GM21786 (cell line): ENCODE results near the gene KCNJ4.
"Not testable (repeated sequence)": the region's sequence is repeated elsewhere in the genome, so short reads cannot be mapped to it uniquely, and the experiment has no call there.

ENCODE experiments used
- ATAC-seq: cut with Tn5 transposase; IDR thresholded peaks from one replicate; pipeline ENCODE4 v1.9.1; 2021; ENCODE audit not compliant: unreplicated experiment

KCNJ4 gene

DNA sequence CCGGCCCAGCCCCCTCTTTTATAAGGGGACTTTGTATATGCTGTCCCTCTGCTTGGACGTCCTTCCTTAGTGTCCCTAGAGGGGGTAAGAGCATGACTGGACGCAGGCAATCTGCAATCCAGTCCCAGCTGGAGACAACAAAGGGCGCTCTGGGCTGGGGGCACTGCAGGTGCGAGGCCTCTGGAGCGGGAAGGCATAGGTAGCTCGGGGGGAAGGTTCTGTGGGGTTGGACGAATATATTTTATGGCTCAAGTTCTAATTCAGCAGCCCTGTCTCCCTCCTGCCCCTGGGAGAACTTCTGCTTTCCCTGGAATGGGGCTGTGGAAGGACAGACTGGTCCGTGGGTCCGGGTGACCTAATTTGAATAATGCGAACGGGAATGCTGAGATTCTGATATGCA lies 40.0 kb downstream of the KCNJ4 start:
- no peak for ATAC-seq

DNA sequence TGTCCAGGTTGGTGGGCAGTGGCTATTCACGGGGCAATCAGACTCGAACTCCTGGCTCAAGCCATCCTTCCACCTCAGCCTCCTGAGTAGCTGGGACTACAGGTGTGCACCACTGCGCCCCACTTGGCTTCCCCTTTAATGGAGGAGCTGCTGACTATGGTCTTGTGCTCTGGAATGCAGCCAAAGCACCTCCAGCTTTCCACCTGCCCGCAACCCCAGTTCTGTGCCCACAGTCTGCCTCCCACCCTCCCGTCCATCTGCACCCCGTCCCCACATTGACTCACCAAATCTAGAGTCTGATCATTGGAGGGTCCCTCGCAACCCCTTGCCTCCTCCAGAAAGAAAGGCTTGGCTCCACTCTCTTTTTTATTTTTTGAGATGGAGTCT lies 41.0 kb downstream of the KCNJ4 start:
- ATAC-seq = no peak

DNA sequence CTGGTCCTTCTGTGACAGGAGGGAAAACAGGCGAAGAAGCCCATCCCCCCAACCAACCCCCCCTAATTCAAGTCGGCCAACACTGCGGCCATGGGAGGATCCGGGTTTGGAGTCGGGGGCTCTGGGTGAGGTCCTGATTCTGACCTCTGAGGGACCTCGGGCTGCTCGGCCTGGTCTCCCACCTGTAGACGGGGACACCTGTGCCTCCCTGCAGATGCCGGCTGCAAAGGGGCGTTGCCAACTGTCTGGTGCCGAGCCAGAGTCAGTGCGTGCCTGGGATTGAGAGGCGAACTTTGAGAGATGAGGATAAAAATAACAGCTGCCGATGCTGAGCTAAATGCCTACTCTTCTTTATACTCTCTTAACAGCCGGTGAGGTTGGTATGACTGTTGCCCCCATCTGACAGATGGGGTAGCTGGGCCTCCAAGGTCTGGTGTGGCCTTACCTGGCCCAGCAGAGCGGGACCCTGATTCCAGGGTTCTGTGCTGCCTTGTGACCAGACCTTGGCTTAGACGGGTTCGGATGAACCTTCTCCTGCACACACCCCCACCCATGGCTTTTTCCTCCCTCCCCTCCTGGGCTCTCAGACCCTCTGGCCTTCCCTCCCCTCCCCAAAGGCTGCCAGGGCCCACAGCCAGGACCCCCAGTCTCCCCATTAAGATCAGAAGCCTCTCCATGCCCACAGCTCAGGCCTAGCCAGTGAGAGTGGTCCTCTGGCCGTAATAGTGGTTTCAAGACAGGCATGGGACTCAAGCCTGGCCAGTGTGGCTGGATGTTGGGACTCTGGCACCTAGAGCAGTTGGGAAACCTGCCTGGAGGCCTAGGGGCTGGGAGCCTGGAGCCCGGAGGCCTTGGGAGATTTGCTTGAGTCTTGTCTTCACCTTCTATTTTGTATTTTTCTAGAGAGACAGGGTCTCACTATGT lies 41.7 kb downstream of the KCNJ4 start:
- no peak for ATAC-seq

GRCh38 chr22:38412435-38413084 lies 42.4 kb downstream of the KCNJ4 start:
- no peak for ATAC-seq

- no peak for ATAC-seq
Measured at GRCh38 chr22:38411016-38411415, 44.0 kb downstream of the KCNJ4 start.

DNA sequence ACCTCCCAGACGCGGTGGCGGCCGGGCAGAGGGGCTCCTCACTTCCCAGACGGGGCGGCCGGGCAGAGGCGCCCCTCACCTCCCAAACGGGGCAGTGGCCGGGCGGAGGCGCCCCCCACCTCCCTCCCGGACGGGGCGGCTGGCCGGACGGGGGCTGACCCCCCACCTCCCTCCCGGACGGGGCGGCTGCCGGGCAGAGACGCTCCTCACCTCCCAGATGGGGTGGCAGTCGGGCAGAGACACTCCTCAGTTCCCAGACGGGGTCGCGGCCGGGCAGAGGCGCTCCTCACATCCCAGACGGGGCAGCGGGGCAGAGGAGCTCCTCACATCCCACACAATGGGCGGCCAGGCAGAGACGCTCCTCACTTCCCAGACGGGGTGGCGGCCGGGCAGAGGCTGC lies 45.1 kb downstream of the KCNJ4 start:
- ATAC-seq = not testable (repeated sequence)

DNA sequence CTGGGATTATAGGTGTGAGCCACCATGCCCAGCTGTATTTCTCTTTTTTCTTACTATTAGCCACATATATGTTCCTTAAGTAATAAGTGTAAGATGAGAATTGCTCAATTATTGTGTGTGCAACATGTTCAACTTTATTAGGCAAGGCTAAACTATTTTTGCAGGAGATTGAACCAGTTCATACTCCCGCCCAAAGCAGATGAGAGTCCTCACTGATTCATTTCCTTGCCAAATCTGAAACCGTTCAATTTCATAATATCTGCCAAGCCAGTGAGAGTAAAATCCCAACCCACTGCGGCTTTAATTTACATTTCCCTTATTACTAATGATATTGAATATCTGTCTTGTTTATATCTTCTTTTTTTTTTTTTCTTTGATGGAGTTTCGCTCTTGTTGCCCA lies 48.4 kb downstream of the KCNJ4 start:
- ATAC-seq = no peak

- no peak for ATAC-seq
Measured at GRCh38 chr22:38404419-38404818, 50.6 kb downstream of the KCNJ4 start.

- ATAC-seq = no peak
Measured at GRCh38 chr22:38403812-38404211, 51.2 kb downstream of the KCNJ4 start.

DNA sequence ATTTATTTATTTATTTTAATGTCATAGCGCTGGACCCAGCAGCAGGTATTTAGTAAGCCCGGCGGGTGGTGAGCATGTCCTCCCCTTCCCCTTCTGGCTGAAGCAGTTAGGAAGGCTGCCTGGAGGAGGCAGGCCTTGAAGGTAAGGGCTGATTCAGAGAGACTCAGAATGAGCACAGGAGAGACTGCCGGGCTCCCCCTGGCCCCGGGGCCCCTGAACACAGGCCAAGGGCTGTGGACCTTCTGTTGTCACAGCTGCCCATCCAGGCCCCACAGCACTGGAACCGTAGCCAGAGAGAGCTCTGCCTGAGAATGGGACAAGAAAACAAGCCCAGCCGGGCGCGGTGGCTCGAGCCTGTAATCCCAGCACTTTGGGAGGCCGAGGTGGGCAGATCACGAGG lies 52.8 kb downstream of the KCNJ4 start:
- no peak for ATAC-seq

DNA sequence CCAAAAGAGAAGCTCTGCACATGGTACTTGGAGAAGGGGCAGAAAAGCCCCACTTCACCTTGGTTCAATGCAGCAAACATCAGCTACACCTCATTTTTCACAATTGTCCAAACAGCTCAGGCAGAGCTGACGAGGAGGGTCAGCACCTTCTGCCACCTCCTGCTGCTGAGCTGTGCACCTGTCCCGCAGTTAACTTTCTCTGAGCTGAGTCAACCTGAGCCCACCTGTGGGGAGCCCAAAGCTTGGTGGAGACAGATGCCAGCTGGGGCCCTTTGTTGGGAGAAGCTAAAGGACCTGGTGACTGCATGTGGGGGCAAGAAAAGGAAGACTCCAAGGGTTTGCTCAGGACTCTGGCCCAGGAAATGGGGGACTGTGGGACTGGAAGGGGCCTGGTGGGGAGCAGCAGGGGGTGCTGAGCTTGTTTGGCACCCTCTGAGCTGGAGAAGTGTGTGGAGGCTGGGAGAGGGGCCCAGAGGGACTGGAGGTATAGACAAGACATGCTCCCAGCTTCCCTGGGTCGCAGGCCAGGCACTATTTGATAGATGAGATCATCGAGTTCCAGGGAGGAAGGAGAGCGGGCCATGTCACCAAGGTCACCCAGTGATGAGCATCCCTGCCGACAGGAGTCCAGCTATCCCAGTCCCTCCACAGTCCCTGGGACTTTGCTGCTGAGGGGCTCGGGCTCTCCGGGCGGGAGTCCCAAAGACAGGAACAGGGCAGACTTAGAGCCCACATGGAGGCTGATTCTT lies 53.5 kb downstream of the KCNJ4 start:
- no peak for ATAC-seq

DNA sequence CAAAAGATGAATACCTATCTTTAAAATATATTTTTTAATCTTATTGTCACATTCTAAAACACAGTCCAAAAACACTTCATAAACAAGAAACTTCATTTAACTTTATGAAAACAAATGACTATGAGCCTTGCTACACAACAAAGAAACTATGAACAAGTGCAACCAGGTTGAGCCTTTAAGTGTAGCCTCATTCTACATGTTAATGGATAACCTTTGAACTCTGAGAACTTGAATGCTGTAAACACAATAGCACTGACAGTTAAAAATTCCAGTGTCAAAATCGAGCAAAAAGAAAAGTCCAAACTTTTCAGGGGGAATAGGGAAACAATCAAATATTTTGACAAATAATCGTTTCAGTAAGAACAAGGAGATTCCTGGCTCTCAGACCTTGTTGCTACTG lies 54.7 kb downstream of the KCNJ4 start:
- ATAC-seq = not testable (repeated sequence)

- peak; percentile 41 for ATAC-seq
Measured at GRCh38 chr22:38398609-38399461, 56.2 kb downstream of the KCNJ4 start.

DNA sequence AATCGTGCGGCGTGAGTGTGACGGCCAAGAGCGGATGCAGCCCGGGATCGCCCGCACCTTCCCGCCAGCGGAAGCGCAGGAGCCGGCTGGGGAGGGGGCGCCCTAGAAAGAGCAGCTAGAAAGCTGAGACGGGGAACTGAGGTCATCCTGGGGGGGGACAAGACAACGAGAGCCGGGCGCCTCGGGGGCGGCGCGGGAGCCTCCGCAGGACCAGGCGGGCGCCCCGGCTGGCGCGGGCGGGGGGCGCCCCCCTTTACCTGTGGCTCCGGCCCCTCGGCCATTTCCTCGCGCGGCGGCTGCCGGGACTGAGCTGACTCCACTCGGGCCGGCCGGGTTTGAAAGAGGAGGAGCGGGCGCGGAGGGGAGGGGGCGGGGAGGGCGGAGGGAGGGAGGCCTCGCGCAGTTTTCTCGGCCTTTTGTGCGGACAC lies 56.8 kb downstream of the KCNJ4 start:
- peak; percentile 16 for ATAC-seq

- ATAC-seq = no peak
Measured at GRCh38 chr22:38397189-38398085, 57.6 kb downstream of the KCNJ4 start.

GRCh38 chr22:38396440-38397069 lies 58.4 kb downstream of the KCNJ4 start:
- not testable (repeated sequence) for ATAC-seq

DNA sequence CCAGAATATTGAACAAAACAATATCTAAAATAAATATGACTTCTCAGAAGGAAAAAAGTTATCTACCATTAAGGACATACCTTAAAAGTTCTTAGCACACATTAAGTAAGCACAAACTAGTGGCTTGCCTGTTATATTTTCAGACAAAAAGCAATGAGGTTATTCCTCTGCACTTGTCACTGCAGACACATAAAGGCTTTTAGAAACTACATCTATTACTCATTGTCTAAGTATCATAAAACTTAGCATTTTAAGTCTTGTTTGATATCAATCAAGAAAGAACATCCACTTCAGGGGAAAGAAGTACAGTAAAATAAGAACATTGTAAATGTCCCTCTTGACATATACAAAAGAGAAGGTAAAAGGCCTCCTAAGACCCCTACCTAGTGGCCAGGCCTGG lies 59.1 kb downstream of the KCNJ4 start:
- ATAC-seq = not testable (repeated sequence)

DNA sequence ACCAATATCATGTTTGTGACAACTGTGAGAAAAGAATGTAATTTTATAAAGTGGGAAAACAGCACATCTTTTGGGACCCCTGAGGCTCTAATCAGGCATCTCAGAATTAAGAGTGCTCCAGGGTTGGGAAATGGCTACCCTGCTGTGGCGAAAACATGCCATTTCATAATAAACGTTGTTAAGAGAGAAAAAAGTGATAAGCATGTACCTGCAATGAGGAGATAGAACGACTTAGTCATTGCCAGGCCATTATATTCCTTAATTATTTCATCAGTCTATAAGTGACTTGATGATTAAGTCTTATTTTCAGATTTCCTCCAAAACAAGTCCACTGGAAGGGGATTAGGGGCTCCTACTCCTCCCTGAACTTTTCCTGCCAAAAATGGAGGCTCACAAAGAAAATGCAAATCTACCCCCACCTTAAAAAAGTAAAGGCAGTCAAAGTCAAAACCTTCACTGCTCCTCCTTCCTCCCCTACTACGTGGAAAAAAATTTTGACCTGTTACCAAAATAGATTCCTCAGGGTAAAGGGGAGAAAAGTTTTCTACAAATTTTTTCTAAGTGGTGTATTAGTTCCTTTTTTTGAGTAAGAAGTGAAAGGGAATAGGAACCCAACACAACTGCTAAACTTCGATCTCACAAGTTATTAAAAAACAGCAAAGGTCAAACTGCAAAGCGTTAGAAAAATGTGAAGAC lies 59.9 kb downstream of the KCNJ4 start:
- ATAC-seq = not testable (repeated sequence)

DNA sequence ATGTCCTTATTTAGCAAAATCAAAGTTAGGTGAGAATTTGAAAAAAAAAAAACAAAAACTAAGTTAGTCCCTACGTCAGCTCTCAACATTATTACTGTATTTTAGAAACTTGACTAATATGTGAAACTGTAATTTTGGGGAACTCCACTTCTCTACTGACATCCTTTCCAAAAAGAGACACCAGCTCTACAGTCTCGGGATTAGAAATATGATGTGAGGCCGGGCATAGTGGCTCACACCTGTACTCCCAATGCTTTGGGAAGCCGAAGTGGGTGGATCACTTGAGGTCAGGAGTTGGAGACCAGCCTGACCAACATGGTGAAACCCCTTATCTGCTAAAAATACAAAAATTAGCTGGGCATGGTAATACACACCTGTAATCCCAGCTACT lies 65.6 kb downstream of the KCNJ4 start:
- ATAC-seq = not testable (repeated sequence)
